HCT116 (cell line): Measurements from ENCODE around the gene KDM3B. TPM values are rescaled to one million over a fixed set of nuclear protein-coding genes. Genes with fewer than 3 reads are reported as not detected.

Experiments
- ATAC-seq: fragments of 200-7000 bp; cut with Tn5 transposase; 2 replicates; pipeline ENCODE4 v1.9.1; 2020; ENCODE audit warnings: mild to moderate bottlenecking, moderate library complexity
- BruUV-seq: library from RNA; stranded (reverse); fragments of 400-500 nt; replicated peaks from 2 replicates; lab custom pipeline; 2021; lab: Mats Ljungman, UMichigan
- CTCF ChIA-PET: fragments of 300-600 bp; sonication (Branson Sonifier 250); formaldehyde crosslinking; loops from one replicate; lab custom pipeline; 2021; ENCODE audit warnings: antibody characterized with exemption; lab: Charles Lee
- POLR2A ChIA-PET: fragments of 300-600, 350-600 bp; sonication (Branson Sonifier 250); formaldehyde crosslinking; loops from one replicate; lab custom pipeline; 2021; ENCODE audit warnings: antibody characterized with exemption; lab: Charles Lee
- RAD21 ChIA-PET, 2 experiments: fragments of 300-600 bp; sonication (Branson Sonifier 250); formaldehyde crosslinking; loops; one replicate each; lab custom pipeline; 2023; ENCODE audit warnings: low total read pairs in 2 of 2; ENCODE audit not compliant: uncharacterized antibody in 2 of 2, unreplicated experiment in 2 of 2, low non-redundant PET in 1 of 2; lab: Charles Lee
- DNase-seq: peaks from one replicate; pipeline ENCODE4 v3.0.0-alpha.2; 2010; ENCODE audit warnings: low read depth, low spot score
- H2AFZ ChIP-seq: fragments of 200-600 bp; shearing (Covaris generic), sonication (generic); 2 replicates; pipeline ENCODE4 v1.6.1; 2017; ENCODE audit warnings: low read depth, mixed run types, mixed read lengths, antibody characterized with exemption, low read length; ENCODE audit not compliant: poor library complexity, severe bottlenecking
- H3K27ac ChIP-seq: 2 replicates; pipeline ENCODE4 v1.5.1; 2012; ENCODE audit warnings: low read depth, low read length
- H3K27me3 ChIP-seq: fragments of 200-600 bp; sonication (generic); 2 replicates; pipeline ENCODE4 v1.6.1; 2016; ENCODE audit warnings: mixed run types, low read length, mixed read lengths; ENCODE audit not compliant: insufficient read depth
- H3K36me3 ChIP-seq, 2 experiments: fragments of 200-500 bp in 1 of 2; fragments of 200-600 bp in 1 of 2; sonication (Bioruptor generic) in 1 of 2; sonication (generic) in 1 of 2; 2 replicates each; pipeline versions ENCODE4 v1.5.1 to v1.6.1; 2014 to 2016; ENCODE audit warnings: low read length in 2 of 2, inconsistent platforms in 1 of 2, mixed read lengths in 1 of 2, mixed run types in 1 of 2; ENCODE audit not compliant: insufficient read depth in 2 of 2, control insufficient read depth in 1 of 2
- H3K4me1 ChIP-seq, 2 experiments: fragments of 200-600 bp in 1 of 2; sonication (generic) in 1 of 2; 2 replicates each; pipeline versions ENCODE4 v1.5.1 to v1.6.1; 2012 to 2017; ENCODE audit warnings: low read length in 2 of 2, inconsistent platforms in 1 of 2, mild to moderate bottlenecking in 1 of 2, mixed read lengths in 1 of 2, mixed run types in 1 of 2, moderate library complexity in 1 of 2; ENCODE audit not compliant: insufficient read depth in 2 of 2, control insufficient read depth in 1 of 2
- H3K4me2 ChIP-seq: fragments of 200-600 bp; sonication (generic); 2 replicates; pipeline ENCODE4 v1.6.1; 2017; ENCODE audit warnings: mixed run types, low read length, mixed read lengths
- H3K4me3 ChIP-seq, 2 experiments: fragments of 200-600 bp in 1 of 2; sonication (generic) in 1 of 2; replicated peaks in 1 of 2; 2 replicates each; pipeline ENCODE4 v1.5.1; 2011 to 2016; ENCODE audit warnings: low read length in 2 of 2, control low read depth in 1 of 2, low read depth in 1 of 2, mild to moderate bottlenecking in 1 of 2, mixed read lengths in 1 of 2, mixed run types in 1 of 2
- H3K79me2 ChIP-seq: fragments of 200-600 bp; sonication (generic); 2 replicates; pipeline ENCODE4 v1.6.1; 2017; ENCODE audit warnings: mild to moderate bottlenecking, mixed run types, low read length, moderate library complexity, mixed read lengths; ENCODE audit not compliant: insufficient read depth
- H3K9ac ChIP-seq: fragments of 200-600 bp; sonication (generic); 2 replicates; pipeline ENCODE4 v1.6.1; 2016; ENCODE audit warnings: low read length, mixed read lengths
- H3K9me2 ChIP-seq: fragments of 200-600 bp; sonication (generic), shearing (Covaris generic); 2 replicates; pipeline ENCODE4 v1.6.1; 2017; ENCODE audit warnings: mixed run types, mild to moderate bottlenecking, moderate library complexity; ENCODE audit not compliant: insufficient read depth
- H3K9me3 ChIP-seq, 2 experiments: fragments of 200-500 bp in 1 of 2; fragments of 200-600 bp in 1 of 2; sonication (Bioruptor generic) in 1 of 2; sonication (generic) in 1 of 2; 2 replicates each; pipeline ENCODE4 v1.6.1; 2014 to 2017; ENCODE audit warnings: low read length in 2 of 2, mixed read lengths in 2 of 2, inconsistent platforms in 1 of 2, low read depth in 1 of 2, mild to moderate bottlenecking in 1 of 2, mixed run types in 1 of 2, moderate library complexity in 1 of 2; ENCODE audit not compliant: control insufficient read depth in 1 of 2, insufficient read depth in 1 of 2
- H4K20me1 ChIP-seq: fragments of 200-600 bp; sonication (generic), shearing (Covaris generic); 2 replicates; pipeline ENCODE4 v1.6.1; 2017; ENCODE audit warnings: mixed run types, mild to moderate bottlenecking, moderate library complexity; ENCODE audit not compliant: insufficient read depth
- CTCF ChIP-seq, 3 experiments: fragments of 200-600 bp in 1 of 3; sonication (generic) in 1 of 3; IDR thresholded peaks in 2 of 3; conservative IDR thresholded peaks in 1 of 3; 2 replicates each; pipeline ENCODE4 v1.5.1; 2012 to 2017; ENCODE audit warnings: low read depth in 2 of 3, low read length in 2 of 3, antibody characterized with exemption in 1 of 3, borderline replicate concordance in 1 of 3, control low read depth in 1 of 3, mild to moderate bottlenecking in 1 of 3, mixed read lengths in 1 of 3, mixed run types in 1 of 3, moderate library complexity in 1 of 3; ENCODE audit not compliant: insufficient read depth in 1 of 3
- EGR1 ChIP-seq: IDR thresholded peaks from 2 replicates; pipeline ENCODE4 v1.6.1; 2012; ENCODE audit warnings: low read depth
- EZH2 ChIP-seq: fragments of 200-600 bp; sonication (generic); IDR thresholded peaks from 2 replicates; pipeline ENCODE4 v1.6.1; 2017; ENCODE audit warnings: antibody characterized with exemption, mixed run types
- POLR2A ChIP-seq: IDR thresholded peaks from 2 replicates; pipeline ENCODE4 v1.7.0; 2011; ENCODE audit warnings: borderline replicate concordance; ENCODE audit not compliant: insufficient read depth, insufficient read length; ENCODE audit errors: extremely low read depth
- POLR2AphosphoS5 ChIP-seq: IDR thresholded peaks from 2 replicates; pipeline ENCODE4 v1.6.1; 2011; ENCODE audit warnings: mild to moderate bottlenecking, low read depth, low read length, moderate library complexity
- RAD21 ChIP-seq: IDR thresholded peaks from 2 replicates; pipeline ENCODE4 v1.6.1; 2012; ENCODE audit warnings: low read depth, mild to moderate bottlenecking
- REST ChIP-seq: IDR thresholded peaks from 2 replicates; pipeline ENCODE4 v1.6.1; 2012; ENCODE audit warnings: low read depth
- intact Hi-C: fragments of 100-400 bp; cut with micrococcal nuclease; formaldehyde crosslinking; loops from 2 replicates; pipeline ENCODE4 v1.10.0; 2022
- total RNA-seq: library from RNA; stranded (reverse); gene quantifications from one replicate; pipeline ENCODE4 v1.2.1, GENCODE V29; 2021; ENCODE audit not compliant: unreplicated experiment

The KDM3B gene
- total RNA-seq, 1 experiment from 2014 or later = 65.1 TPM

- no peaks in the 10 kb centered on the region for H3K9me2 ChIP-seq
- CTCF ChIA-PET = no interaction called here
- H3K36me3 ChIP-seq = peaks cover 12 to 13% of the 10 kb centered on the region in 2 experiments
- H3K4me2 ChIP-seq = no peak overlapping the region
- H4K20me1 ChIP-seq = no peaks in the 10 kb centered on the region; the same call in 1 of the 2 replicates
- no peak for DNase-seq
- POLR2A ChIA-PET = no interaction called here
- H3K4me3 ChIP-seq = no peak overlapping the region
- H2AFZ ChIP-seq = no peak overlapping the region
- H3K27ac ChIP-seq = no peak overlapping the region
- H3K4me1 ChIP-seq = no peaks in the 10 kb centered on the region
- H3K27me3 ChIP-seq = no peaks in the 10 kb centered on the region
- no peak overlapping the region for H3K9ac ChIP-seq
- TF ChIP-seq CTCF (IDR thresholded peaks at IDR 0.05 in 2 of 3, conservative IDR thresholded peaks at IDR 0.05 in 1 of 3; ENCODE audit: borderline replicate concordance in 1 of 3, insufficient read depth in 1 of 3, low read depth in 2 of 3, low read length in 2 of 3) = no peak
- TF ChIP-seq RAD21 = no peak
- TF ChIP-seq EZH2 = no peak
- TF ChIP-seq EGR1 = no peak
- TF ChIP-seq REST = no peak
- TF ChIP-seq POLR2A = no peak
- no peak for TF ChIP-seq POLR2AphosphoS5
- BruUV-seq = no TSS peak
- RAD21 ChIA-PET = no interaction called here
- peaks cover 62% of the 10 kb centered on the region for H3K79me2 ChIP-seq
- intact Hi-C loops = no loop called here
- no peaks in the 10 kb centered on the region for H3K9me3 ChIP-seq
- no peak for ATAC-seq
Measured at GRCh38 chr5:138372653-138373052, 20.2 kb downstream of the KDM3B start.
